Measurements from ENCODE around the gene OPN1SW.

DNA sequence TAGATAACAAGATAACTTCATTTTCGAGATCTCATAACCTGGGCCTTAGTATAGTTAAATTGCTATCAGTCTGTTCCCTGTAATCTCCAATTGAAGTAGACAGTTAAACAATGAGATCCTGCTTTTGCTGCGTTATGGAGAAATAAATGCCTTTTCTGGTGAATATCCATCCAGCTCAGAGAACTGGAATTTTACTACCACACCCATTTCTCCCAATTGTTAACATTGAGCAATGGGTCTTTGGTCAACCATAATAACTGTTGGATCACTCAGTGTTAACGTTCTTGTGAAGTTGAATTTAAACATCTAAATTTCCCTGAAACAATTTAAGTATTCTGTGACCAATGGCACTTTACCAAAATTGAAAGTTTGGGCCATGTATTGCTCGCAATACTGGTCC, 33.4 kb downstream of the OPN1SW start:
- TF ChIP-seq, protein P1, sequence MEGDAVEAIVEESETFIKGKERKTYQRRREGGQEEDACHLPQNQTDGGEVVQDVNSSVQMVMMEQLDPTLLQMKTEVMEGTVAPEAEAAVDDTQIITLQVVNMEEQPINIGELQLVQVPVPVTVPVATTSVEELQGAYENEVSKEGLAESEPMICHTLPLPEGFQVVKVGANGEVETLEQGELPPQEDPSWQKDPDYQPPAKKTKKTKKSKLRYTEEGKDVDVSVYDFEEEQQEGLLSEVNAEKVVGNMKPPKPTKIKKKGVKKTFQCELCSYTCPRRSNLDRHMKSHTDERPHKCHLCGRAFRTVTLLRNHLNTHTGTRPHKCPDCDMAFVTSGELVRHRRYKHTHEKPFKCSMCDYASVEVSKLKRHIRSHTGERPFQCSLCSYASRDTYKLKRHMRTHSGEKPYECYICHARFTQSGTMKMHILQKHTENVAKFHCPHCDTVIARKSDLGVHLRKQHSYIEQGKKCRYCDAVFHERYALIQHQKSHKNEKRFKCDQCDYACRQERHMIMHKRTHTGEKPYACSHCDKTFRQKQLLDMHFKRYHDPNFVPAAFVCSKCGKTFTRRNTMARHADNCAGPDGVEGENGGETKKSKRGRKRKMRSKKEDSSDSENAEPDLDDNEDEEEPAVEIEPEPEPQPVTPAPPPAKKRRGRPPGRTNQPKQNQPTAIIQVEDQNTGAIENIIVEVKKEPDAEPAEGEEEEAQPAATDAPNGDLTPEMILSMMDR (IDR thresholded peaks at IDR 0.05), result no peak
- TF ChIP-seq POLR2A (IDR thresholded peaks at IDR 0.05), result no peak
